Esophagus (tissue), 2 donors: Measurements from ENCODE around the gene PGM2L1. TPM values are rescaled to one million over a fixed set of nuclear protein-coding genes. Genes with fewer than 3 reads are reported as not detected.

Experiments
- H3K27ac ChIP-seq, 2 donors: one replicate each; pipeline ENCODE4 v1.5.1; 2013; ENCODE audit warnings: low read depth in 2 of 2, mild to moderate bottlenecking in 2 of 2, inconsistent platforms in 1 of 2, low read length in 1 of 2, moderate library complexity in 1 of 2
- H3K27me3 ChIP-seq, 2 donors: one replicate each; pipeline ENCODE4 v1.6.1; 2013; ENCODE audit warnings: low read length in 2 of 2, control low read depth in 1 of 2, mild to moderate bottlenecking in 1 of 2; ENCODE audit not compliant: insufficient read depth in 2 of 2, control insufficient read depth in 1 of 2
- H3K36me3 ChIP-seq, 2 donors: one replicate each; pipeline ENCODE4 v1.6.1; 2013; ENCODE audit warnings: low read length in 1 of 2; ENCODE audit not compliant: control insufficient read depth in 2 of 2, insufficient read depth in 2 of 2
- H3K4me1 ChIP-seq, 2 donors: one replicate each; pipeline ENCODE4 v1.6.1; 2013; ENCODE audit warnings: low read length in 1 of 2; ENCODE audit not compliant: control insufficient read depth in 2 of 2, insufficient read depth in 2 of 2
- H3K4me3 ChIP-seq, 2 donors: one replicate each; pipeline ENCODE4 v1.5.1; 2013; ENCODE audit warnings: low read length in 2 of 2, mild to moderate bottlenecking in 2 of 2, low read depth in 1 of 2, moderate library complexity in 1 of 2
- H3K9me3 ChIP-seq, 2 donors: one replicate each; pipeline ENCODE4 v1.6.1; 2013; ENCODE audit warnings: mild to moderate bottlenecking in 2 of 2, low read depth in 1 of 2, low read length in 1 of 2, moderate library complexity in 1 of 2; ENCODE audit not compliant: control insufficient read depth in 2 of 2, insufficient read depth in 1 of 2
- WGBS, 2 donors: extraction: QIAGEN DNeasy Blood & Tissue Kit; methylation state at CpG; one replicate each; pipeline ENCODE4 v1.1.7; 2013; 5-methylcytosine and 5-hydroxymethylcytosine counted together
- polyA plus RNA-seq, 2 donors: library from polyadenylated mRNA; stranded (reverse); fragments of 200-250 nt; gene quantifications; one replicate each; pipeline ENCODE4 v1.2.3, GENCODE V29; 2013
- donor health status: healthy with polysubstance abuse.
- donor health status: Bipolar disorder and iron deficiency.

PGM2L1 gene
- polyA plus RNA-seq, 2 donors = 0.24 to 0.51 TPM

GRCh38 chr11:74326665-74327064, 71.6 kb downstream of the PGM2L1 start:
- Histone ChIP-seq H3K9me3 (no peaks in the 10 kb centered on the region), H3K36me3 (no peaks in the 10 kb centered on the region), H3K4me1 (no peaks in the 10 kb centered on the region), H3K27me3 (no peaks in the 10 kb centered on the region), H3K27ac (no peak overlapping the region), H3K4me3 (no peak overlapping the region)
- 72 to 85% methylated on average over 5 of the region's 5 CpGs for WGBS, 2 donors

- Histone ChIP-seq H3K36me3 (no peaks in the 10 kb centered on the region), H3K27me3 (no peaks in the 10 kb centered on the region), H3K4me3 (no peak overlapping the region), H3K9me3 (no peaks in the 10 kb centered on the region), H3K4me1 (no peaks in the 10 kb centered on the region), H3K27ac (no peak overlapping the region)
- 40 to 47% methylated on average over 7 of the region's 7 CpGs for WGBS, 2 donors
Measured at GRCh38 chr11:74325649-74326645, 72.3 kb downstream of the PGM2L1 start.

GRCh38 chr11:74322667-74323066, 75.6 kb downstream of the PGM2L1 start:
- Histone ChIP-seq H3K4me3 (no peak overlapping the region), H3K27me3 (no peaks in the 10 kb centered on the region), H3K4me1 (no peaks in the 10 kb centered on the region), H3K36me3 (no peaks in the 10 kb centered on the region), H3K9me3 (no peaks in the 10 kb centered on the region), H3K27ac (no peak overlapping the region)
- WGBS, 2 donors = 53 to 63% methylated on average over 2 of the region's 2 CpGs

GRCh38 chr11:74321487-74322188, 76.6 kb downstream of the PGM2L1 start:
- Histone ChIP-seq H3K9me3 (peaks cover 0 to 2% of the 10 kb centered on the region in 2 donors), H3K27ac (no peak overlapping the region), H3K4me3 (no peak overlapping the region), H3K36me3 (no peaks in the 10 kb centered on the region), H3K4me1 (no peaks in the 10 kb centered on the region), H3K27me3 (no peaks in the 10 kb centered on the region)
- 39 to 49% methylated on average over 10 of the region's 10 CpGs for WGBS, 2 donors

- no peak overlapping the region for H3K27ac ChIP-seq
- H3K4me1 ChIP-seq = no peaks in the 10 kb centered on the region
- peaks cover 0 to 2% of the 10 kb centered on the region in 2 donors for H3K9me3 ChIP-seq
- H3K4me3 ChIP-seq = no peak overlapping the region
- no peaks in the 10 kb centered on the region for H3K27me3 ChIP-seq
- H3K36me3 ChIP-seq = no peaks in the 10 kb centered on the region
- 58 to 63% methylated on average over 2 of the region's 2 CpGs for WGBS, 2 donors
Measured at GRCh38 chr11:74320538-74320937, 77.7 kb downstream of the PGM2L1 start.

GRCh38 chr11:74319139-74319816, 79.0 kb downstream of the PGM2L1 start:
- Histone ChIP-seq H3K9me3 (peaks cover 0 to 2% of the 10 kb centered on the region in 2 donors), H3K4me3 (no peak overlapping the region), H3K4me1 (no peaks in the 10 kb centered on the region), H3K27me3 (no peaks in the 10 kb centered on the region), H3K36me3 (no peaks in the 10 kb centered on the region), H3K27ac (no peak overlapping the region)
- WGBS, 2 donors = 54 to 69% methylated on average over 5 of the region's 5 CpGs

GRCh38 chr11:74318241-74318932, 79.8 kb downstream of the PGM2L1 start:
- Histone ChIP-seq H3K4me1 (no peaks in the 10 kb centered on the region), H3K27me3 (no peaks in the 10 kb centered on the region), H3K4me3 (no peak overlapping the region), H3K27ac (no peak overlapping the region), H3K36me3 (no peaks in the 10 kb centered on the region), H3K9me3 (peaks cover 0 to 2% of the 10 kb centered on the region in 2 donors)
- 93 to 95% methylated on average over 1 of the region's 1 CpG for WGBS, 2 donors

- H3K36me3 ChIP-seq = no peaks in the 10 kb centered on the region
- H3K27me3 ChIP-seq = no peaks in the 10 kb centered on the region
- no peaks in the 10 kb centered on the region for H3K4me1 ChIP-seq
- H3K4me3 ChIP-seq = no peak overlapping the region
- no peak overlapping the region for H3K27ac ChIP-seq
- peaks cover 2 to 3% of the 10 kb centered on the region in 2 donors for H3K9me3 ChIP-seq
Measured at GRCh38 chr11:74316772-74317505, 81.3 kb downstream of the PGM2L1 start.
